Myocyte (in vitro differentiated cells): ENCODE data around the gene OR6F1. TPM values are rescaled to one million over a fixed set of nuclear protein-coding genes. Genes with fewer than 3 reads are reported as not detected.
"Not testable (repeated sequence)": the region's sequence is repeated elsewhere in the genome, so short reads cannot be mapped to it uniquely, and the experiment has no call there.

Experiments
- DNase-seq: peaks from one replicate; pipeline ENCODE4 v3.0.0-alpha.2; 2012; ENCODE audit warnings: low read depth
- polyA plus RNA-seq: library from polyadenylated mRNA; unstranded; fragments of >200 nt; gene quantifications from one replicate; pipeline ENCODE4 v1.2.1, GENCODE V29; 2012; ENCODE audit warnings: missing spikeins
- total RNA-seq: library from RNA; depleted of rRNA; stranded (reverse); fragments of >200 nt; gene quantifications from 2 replicates; pipeline ENCODE4 v1.2.3, GENCODE V29; 2014

The OR6F1 gene
- not detected in 2 replicates for total RNA-seq
- not detected for polyA plus RNA-seq

DNA sequence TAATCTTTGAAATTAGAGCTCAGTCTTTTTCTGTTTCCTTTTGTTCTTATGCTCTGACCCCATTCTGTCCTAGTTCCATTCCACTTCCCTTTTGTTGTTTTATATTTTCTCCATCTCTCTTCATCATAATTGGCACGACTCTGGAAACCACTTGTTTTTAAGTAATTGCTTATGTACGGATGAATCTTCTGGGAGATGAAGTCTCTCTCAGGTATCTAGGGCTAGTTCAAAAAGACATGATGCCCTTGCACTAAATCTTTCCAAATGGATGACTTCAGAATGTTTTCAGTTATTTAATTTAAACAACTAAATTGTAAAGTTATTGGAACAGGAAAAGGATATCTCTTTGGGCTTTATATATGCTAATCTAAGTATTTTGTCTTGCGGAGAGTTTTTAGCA lies at the start of gene OR6F1:
OR6F1 (minus strand) TSS at position 101 of the 400 bp plus-strand sequence. CDS start 3,891 bp downstream, outside the sequence.
- DNase-seq, result no peak

DNA sequence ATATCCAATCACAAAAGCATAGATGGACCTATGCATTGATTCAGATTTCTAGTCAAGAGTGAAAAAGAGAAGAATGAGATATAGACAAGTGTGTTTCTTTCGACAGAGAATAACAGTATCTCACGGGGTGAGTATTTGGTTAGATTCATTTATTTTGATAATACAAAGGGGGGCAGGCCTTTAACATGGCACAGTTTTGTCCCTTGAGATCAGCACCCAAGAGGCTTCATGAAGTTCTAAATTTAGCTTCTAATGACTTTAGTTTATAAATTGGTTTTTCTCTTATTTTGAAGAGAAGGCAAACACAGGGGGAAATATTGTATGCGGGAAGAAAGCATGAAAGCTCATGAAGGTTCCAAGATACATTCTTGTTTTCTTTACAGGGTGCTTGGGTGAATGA lies 44.0 kb upstream of the OR6F1 start, which contains the start of gene OR1C1:
OR1C1 (minus strand) TSS at position 101 of the 400 bp plus-strand sequence. CDS start 2,150 bp downstream, outside the sequence.
- DNase-seq, result no peak

DNA sequence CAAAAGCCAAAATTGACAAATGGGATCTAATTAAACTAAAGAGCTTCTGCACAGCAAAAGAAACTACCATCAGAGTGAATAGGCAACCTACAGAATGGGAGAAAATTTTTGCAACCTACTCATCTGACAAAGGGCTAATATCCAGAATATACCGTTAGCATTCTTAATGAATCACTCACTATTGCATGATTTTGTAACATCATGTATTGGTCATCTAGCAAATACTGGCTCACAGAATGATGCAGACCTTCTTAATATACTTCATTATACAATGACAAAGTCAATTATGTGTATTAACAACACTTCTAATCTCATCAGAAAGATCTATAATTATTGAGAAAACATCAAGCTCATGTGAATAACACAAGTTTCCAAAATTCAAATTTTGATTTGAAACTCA lies 37.9 kb upstream of the OR6F1 start:
- not testable (repeated sequence) for DNase-seq

DNA sequence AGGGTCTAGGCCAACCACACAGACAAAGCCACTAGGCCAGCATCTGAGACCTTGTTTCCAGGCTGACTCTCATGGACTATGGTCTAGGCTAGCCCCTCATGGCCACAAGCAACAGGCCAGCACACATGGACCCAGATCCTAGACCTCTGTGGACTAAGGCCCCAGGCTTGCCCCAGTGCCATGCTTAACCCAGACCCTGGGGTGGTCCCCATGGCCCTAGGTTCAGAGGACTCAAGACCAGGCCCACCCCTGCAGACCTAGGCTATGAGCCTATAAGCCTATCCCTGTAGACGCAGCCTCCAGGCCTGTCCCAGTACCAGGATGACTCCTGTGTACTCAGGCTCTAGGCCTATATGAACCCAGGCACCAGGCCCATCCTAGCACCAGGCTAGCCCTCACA lies 33.4 kb upstream of the OR6F1 start:
- no peak for DNase-seq

DNA sequence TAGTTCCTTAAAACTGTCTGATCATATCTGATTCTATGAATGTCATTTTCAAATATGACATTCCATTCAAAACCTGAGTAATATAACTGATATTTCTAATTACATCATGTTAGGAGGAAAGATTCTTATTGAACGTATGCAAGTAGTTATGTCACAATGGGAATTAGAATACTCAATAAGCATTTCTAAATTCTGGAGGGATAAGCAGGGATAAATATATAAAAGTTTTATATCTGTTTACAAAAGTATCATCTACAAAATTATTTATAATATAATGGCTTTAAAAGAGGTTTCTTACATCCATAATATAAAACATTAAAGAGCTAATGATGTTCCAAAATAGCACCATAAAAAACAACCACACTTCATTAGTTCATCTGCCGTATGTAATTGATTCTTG lies 31.6 kb upstream of the OR6F1 start, which contains the start of gene OR14A2:
OR14A2 (minus strand) TSS at position 101 of the 400 bp plus-strand sequence.
- DNase-seq, result no peak

DNA sequence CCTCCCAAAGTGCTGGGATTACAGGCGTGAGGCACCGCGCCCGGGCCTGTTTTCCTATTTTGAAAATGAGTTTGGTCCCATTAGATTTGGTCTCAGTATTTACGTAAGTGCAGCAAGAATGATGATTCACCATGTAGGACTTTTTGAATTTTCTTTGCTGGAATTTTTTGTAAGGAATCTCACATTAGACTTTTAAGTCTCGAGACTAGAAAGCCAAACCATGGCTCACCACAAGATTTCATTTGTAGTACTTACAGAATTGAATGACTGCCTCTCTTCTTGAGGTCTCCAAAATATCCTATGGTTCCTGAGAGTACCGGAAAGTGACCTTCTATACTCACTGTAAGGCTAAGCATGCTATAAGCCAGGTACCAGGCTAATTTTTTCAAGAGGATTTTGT lies 31.2 kb upstream of the OR6F1 start:
- DNase-seq, result no peak

DNA sequence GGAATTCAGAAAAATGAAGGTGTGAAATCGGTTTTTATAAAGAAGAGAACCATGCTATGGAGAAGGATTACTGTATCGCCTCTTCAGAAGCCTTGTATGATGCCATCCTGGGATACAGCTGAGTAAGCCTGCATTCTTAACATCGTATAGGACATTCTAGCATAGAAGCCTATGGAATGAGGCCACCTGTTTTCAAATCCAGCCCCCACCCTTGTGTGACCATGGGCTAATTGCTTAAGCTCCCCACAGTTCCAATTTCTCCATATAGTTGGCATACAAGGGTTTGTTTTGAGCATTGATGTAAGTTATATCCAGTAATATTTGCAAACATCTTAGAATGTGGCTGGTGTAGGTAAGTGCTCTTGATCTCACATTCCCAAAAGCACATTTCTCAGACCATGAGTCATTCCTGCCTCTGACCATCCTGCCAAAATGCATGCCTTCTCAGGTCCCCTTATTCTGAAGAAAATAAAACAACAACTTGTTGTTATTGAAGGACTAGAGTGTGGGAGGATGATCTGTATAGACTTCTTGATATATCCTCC lies 30.0 kb upstream of the OR6F1 start:
- DNase-seq, result no peak

DNA sequence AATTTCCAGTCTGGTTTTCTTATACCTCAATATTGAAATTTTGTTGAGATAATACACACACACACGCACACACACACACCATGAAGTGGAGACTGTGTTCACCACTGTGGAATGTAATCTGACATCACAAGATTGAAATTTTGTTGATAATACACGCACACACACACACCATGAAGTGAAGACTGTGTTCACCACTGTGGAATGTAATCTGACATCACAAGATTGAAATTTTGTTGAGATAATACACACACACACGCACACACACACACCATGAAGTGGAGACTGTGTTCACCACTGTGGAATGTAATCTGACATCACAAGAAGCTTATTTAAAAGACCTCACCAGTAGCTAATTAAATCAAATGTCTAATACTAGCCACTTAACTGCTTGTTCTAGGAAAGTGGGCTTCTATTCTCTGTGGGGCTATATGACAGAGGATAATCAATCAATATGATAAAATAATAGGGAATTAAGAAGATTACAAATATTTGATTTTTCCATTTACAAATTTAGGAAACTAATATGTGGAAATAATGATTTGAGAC lies 25.8 kb upstream of the OR6F1 start:
- DNase-seq, result not testable (repeated sequence)

DNA sequence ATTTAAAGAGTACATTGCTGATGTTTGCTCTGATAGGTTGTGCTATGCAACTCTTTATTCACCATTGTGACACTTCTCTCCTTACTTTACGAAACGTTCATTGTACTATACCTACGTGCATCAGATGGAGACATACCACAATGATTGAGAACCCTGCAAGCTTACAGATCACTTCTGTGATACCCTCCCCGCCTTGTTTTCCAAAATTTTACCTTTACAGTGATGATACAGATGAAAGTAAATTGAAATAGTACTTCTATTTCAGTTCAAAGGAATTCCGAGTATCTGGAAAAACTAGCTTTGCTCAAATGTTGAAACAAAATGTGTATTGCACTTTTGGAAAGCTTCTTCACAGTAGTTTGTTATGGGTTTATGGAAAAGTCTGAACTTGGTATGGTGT lies 25.3 kb upstream of the OR6F1 start:
- no peak for DNase-seq

DNA sequence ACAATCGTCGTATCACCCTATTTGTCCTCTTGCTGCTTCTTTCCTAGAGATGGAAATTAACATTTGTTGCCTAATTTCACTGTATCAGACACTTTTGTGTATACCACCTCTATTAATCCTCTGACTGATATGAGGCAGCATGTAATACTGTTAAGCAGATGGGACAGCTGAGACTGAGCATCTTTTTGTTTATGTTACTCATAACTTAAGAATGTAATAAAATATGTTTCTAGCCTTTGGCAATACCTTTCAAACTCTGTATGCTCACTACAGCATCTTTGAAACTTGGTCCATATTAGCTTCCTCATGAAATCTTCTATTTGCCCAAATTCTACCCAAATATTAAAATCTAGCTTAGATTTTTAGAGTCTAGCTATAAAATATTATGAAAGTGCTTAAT lies 24.3 kb upstream of the OR6F1 start:
- DNase-seq, result no peak

DNA sequence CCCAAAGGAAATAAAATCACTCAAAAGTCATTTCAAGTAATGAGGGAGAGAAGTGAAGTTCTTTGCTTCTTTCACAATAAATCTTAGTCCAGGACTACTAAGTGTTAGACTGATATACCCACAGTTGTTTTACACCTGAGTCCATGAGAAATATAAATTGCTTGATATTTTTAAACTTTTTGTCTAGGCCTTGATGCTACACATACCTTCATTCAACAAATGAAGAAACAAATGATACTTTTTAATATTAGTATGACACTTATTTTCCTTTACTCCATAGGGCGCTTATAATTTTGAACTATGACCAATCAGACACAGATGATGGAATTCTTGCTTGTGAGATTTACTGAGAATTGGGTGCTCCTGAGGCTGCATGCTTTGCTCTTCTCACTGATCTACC lies 21.9 kb upstream of the OR6F1 start, which contains the start of gene OR14K1:
OR14K1 (plus strand) TSS at position 301 of the 400 bp plus-strand sequence; CDS start at position 301, 0 bp downstream.
- DNase-seq, result no peak

DNA sequence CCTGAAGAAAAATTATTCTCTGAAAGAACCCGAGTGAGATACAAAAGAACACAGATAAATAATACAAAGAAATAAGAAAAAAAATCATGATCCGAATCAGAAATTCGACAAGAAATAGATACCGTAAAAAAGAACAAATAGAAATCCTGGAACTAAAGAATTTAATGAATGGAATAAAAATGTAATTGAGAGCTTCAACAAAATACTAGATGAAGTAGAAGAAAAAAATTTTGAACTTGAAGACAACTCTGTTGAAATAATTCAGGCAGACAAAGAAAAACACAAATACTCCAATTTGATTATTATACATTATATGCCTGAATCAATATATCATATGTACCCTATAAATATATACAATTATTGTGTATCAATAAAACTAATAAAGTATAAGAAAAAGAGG lies 4.8 kb upstream of the OR6F1 start:
- DNase-seq, result no peak

DNA sequence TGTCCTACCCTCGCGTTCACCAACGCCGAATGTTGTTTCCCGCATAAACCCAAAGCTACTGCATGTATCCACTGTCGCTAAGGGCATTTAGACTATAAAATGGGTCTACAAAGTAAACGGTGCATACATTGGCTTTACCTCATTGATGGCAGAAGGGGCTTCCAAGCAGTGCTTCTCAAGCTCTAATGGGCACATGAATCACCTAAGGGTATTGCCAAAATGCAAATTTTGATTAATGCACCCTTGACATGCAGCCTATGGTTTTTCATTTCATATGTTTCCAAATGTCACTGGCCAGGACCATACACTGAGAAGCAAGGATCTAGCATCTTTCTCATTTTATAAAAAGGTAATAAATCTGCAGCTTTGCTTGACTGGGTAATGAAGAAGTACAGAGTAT lies 2.7 kb downstream of the OR6F1 start:
- no peak for DNase-seq

DNA sequence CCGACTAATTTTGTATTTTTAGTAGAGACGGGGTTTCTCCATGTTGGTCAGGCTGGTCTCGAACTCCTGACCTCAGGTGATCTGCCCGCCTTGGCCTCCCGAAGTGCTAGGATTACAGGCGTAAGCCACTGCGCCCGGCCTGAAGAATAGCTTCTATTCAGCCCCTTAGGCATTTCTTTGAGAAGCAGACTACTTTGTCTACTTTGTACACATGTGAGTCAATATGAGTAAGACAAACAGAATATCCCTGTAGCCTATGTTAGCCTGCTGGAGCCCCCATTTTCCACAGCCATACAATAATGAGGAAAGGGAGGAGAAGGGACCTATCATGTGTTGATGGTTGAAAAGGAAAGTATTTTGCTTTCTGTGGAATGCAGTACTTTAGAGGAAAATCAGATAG lies 5.8 kb downstream of the OR6F1 start:
- not testable (repeated sequence) for DNase-seq

DNA sequence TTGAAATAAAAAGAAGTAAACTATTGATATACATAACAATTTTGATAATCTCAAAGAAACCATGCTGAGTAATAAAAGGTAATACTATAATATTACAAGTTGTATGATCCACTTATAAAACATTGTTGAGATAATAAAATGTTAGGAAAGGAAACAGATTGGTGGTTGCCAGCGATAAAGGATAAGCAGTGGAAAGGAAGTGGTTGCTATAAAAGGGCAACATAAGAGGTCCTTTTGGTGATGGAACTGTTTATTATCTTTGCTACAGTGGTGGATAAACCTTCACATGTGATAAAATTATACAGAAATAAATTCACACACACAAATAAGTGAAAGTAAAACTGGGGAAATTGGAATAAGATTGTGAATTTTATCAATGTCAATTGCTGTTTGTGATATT lies 15.1 kb downstream of the OR6F1 start:
- no peak for DNase-seq

DNA sequence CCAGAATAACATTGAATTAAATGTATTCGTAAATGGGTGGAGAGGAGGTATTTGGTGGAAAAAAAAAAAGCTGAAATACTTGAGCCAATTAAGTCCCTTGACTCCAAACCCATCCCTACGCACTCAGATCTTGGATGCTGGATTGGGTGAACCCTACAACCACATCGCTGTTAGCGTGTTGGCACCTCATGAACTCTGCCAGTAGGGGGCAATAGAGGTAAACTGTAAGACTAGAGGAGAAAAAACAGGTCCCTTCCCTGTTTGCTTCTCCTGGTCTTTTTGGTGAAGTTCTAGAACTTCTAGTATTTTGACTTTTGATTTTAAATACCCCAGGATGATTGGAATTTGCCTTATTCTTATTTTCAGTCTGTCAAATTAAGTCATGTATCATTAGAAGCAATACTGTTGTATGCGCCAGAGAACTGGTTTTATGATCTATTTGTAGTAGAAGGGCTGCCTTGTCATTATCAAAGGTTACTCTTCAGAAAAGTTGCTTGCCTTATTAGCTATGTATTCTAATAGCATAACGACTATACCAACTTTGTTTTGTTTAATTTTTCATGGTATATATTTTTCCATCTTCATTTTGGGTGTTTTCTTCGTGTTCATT lies 35.1 kb downstream of the OR6F1 start:
- DNase-seq, result peak; percentile 57

DNA sequence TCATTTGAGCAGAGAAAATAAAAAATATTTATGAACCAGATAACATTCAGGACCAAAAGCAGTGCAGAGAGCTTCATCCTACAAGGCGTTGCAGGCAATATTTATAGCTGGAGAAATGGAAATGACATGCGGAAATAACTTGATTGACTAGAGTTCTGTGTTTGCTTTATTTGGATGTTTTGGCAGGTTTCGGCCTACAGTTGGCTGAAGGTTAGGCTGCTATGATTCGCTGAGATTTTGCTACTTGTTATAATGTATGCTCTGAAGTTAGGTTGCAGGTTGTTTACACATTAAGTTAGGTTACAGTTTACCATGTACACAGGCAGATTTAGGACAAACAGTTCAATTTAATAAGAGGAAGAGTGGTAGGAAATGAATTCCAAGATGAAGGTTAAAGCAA lies 36.3 kb downstream of the OR6F1 start:
- DNase-seq, result no peak

DNA sequence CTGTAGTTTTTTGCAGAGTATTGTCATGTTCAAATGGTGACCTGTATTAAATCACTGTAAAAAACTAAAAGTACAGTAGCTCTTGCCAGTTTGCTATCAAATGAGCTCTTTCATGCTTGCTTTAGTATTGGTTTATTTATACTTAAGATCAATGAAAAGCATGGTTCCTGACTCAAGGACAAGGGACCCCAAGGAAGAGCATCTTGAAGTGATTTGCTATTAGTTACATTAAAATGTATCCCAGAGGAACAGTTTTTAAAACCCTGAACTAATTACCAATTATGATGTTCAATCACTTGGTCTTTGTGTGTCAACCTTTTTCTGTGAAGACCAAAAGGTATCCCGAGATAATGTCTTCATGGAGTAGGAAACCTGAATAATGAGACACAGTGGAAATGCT lies 36.8 kb downstream of the OR6F1 start, which contains the start of gene OR13G1:
OR13G1 (minus strand) TSS at position 101 of the 400 bp plus-strand sequence. CDS start 6,698 bp downstream, outside the sequence.
- DNase-seq, result no peak

DNA sequence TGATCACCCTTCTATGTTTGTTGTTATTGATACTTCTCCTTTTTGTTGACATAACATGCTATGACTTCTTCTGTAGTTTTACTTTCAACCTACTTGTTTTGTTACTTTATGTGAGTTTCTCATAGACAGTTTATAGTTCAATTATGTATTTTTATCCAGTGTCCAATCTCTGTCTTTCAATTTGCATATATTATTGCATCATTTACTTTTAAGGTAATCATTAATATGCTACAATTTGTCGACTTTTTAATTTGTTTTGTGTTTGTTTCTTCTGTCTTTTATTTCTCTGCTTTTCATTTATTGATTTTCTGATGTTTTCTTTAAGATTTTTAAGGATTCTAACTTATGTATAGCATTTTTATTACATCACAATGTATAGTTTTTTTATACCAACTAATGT lies 47.2 kb downstream of the OR6F1 start:
- no peak for DNase-seq
